ENCODE data around the gene ODAD2.

ODAD2 gene

DNA sequence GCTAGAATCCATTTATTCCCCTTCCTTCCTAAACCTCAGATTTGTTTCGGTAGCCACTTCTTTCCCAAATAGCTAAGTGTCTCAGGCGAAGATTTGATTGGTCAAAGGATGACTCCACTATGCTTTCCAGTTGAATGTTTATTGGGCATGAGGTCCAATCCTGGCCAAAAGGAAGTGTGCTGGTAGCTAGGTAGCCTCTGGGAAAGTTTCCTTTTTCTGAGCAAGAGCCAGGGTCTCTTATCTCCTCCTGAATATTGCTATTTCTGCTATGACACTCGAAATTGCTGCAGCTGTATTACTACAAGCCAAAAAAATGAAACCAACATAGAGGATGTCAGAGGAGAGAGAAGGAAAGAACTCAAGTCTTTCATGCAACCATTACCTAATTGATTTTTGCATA, 199.8 kb downstream of the ODAD2 start:
- TF ChIP-seq, protein P1, sequence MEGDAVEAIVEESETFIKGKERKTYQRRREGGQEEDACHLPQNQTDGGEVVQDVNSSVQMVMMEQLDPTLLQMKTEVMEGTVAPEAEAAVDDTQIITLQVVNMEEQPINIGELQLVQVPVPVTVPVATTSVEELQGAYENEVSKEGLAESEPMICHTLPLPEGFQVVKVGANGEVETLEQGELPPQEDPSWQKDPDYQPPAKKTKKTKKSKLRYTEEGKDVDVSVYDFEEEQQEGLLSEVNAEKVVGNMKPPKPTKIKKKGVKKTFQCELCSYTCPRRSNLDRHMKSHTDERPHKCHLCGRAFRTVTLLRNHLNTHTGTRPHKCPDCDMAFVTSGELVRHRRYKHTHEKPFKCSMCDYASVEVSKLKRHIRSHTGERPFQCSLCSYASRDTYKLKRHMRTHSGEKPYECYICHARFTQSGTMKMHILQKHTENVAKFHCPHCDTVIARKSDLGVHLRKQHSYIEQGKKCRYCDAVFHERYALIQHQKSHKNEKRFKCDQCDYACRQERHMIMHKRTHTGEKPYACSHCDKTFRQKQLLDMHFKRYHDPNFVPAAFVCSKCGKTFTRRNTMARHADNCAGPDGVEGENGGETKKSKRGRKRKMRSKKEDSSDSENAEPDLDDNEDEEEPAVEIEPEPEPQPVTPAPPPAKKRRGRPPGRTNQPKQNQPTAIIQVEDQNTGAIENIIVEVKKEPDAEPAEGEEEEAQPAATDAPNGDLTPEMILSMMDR (IDR thresholded peaks at IDR 0.05; ENCODE audit: low read depth, low read length), result no peak
- H3K4me3 ChIP-seq (ENCODE audit: low read depth, low read length), result no peak overlapping the region

DNA sequence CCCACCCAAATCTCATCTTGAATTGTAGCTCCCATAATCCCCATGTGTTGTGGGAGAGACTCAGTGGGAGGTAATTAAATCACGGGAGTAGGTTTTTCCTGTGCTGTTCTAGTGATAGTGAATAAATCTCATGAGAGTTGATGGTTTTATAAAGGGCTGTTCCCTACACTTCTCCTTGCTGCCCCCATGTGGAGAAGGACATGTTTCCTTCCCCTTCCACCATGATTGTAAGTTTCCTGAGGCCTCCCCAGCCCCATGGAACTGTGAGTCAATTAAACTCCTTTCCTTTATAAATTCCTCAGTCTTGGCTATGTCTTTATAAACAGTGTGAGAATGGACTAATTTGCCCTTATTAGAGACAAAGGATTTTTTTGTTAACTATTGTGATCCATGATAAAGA, 204.7 kb downstream of the ODAD2 start:
- H3K4me3 ChIP-seq (ENCODE audit: low read depth, low read length), result no peak overlapping the region
- TF ChIP-seq, protein P1 (IDR thresholded peaks at IDR 0.05; ENCODE audit: low read depth, low read length), result no peak; the same call in 1 of the 2 replicates

DNA sequence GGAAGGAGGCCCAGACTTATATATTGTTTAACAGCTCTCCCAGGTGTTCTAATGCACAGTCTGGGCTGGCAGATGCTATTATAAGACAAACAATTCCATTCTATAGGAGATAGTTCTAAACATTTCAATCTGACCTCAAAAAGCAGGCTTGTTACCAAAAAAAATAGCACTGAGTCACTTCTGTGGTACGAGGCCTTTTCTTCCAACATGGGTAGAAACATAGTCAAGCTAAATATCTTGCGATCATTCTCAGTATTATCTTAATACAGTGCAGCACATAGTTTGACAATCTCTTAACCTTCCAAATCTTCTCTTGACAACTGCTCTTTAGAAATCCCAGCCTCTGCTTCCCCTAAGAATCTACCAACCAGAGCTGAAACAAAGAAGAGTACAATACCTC, 206.7 kb downstream of the ODAD2 start:
- TF ChIP-seq, protein P1 (IDR thresholded peaks at IDR 0.05; ENCODE audit: low read depth, low read length), result no peak
- no peak overlapping the region for H3K4me3 ChIP-seq (ENCODE audit: low read depth, low read length)

DNA sequence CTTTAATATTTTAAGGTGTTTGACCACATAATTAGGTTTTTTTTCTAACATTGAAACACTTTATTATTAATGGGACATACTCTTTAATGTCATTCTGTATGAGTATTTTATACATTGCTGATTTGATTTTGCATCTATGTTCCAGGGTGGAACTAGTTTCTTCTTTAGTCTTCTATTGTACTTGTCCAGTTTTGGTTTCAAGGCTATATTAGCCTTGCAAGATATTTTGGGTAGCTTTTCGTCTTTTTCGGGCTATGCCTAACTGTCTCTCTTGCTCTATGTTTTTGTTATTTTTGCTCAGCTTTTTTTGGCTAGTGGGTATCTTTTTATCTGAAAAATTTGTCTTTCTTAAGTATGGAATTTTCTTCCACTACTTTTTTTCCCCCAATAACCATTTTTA, 214.6 kb downstream of the ODAD2 start:
- TF ChIP-seq, protein P1 (IDR thresholded peaks at IDR 0.05; ENCODE audit: low read depth, low read length), result no peak
- no peak overlapping the region for H3K4me3 ChIP-seq (ENCODE audit: low read depth, low read length)

DNA sequence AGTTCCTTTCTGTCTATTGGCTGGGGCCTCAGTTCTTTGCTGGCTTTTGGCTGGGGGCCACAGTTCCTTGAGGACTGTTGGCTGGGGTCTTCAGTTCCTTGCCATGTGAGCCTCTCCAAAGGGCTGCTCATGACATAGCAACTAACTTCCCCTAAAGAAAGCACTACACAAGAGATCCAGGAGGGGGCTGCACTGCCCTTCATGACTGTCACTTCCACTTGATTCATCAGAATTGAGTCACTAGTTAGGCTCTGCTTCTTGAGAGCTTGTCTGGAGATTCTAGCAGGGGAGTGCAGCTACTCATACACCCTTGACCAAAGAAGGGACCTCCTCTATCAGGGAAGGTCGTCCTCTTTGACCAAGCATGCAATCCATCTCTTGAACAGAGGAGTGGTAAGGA, 215.2 kb downstream of the ODAD2 start:
- H3K4me3 ChIP-seq (ENCODE audit: low read depth, low read length), result no peak overlapping the region
- TF ChIP-seq, protein P1 (IDR thresholded peaks at IDR 0.05; ENCODE audit: low read depth, low read length), result peak; percentile 45; the same call in 1 of the 2 replicates

DNA sequence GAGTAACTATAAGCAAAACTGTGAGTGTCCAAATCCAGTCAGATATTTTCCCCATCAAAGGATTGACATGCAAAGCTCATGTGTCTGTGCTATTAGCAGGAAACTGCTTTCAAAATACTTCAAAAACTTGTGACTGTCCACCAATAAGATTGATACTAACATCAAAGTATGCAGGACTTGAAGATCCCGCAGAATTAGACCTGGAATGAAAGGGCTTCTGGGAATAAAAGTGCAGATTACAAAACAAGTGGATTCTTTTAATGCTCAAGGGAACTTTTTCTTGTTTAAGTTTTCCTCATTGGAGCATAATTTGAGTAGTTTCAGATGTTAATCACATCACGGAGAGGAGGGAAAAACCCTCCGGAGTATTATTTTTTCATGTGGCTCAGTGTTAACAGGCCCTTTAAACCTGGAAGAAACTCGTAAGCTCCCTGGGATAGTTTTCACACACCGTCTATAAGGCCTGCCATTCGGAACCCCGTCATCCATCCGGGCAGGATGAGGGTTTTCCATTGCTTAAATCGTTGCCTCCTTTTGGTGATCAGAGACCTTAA, 219.3 kb downstream of the ODAD2 start:
- H3K4me3 ChIP-seq (ENCODE audit: low read depth, low read length), result no peak overlapping the region
- TF ChIP-seq, protein P1 (IDR thresholded peaks at IDR 0.05; ENCODE audit: low read depth, low read length), result no peak

DNA sequence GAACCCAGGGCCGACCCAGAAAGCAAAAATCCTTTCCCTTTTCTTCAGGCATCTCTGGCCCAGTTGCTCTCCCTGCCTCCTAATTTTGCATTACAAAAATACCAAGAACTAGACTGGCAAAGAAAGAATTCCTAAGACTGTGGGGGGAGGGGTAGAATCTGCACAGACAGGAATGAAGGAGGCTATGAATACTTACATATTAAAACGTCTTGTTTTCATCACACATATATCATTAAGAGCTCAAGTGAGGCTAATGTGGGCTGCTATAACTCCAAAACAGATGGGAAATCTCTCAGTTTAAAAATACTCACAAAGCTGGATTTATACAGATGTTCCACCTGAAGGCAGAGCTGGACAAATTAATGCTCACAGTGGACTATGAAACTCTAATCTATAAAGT, 224.0 kb downstream of the ODAD2 start:
- TF ChIP-seq, protein P1 (IDR thresholded peaks at IDR 0.05; ENCODE audit: low read depth, low read length), result no peak
- H3K4me3 ChIP-seq (ENCODE audit: low read depth, low read length), result no peak overlapping the region
